ENCODE measurements around the gene SCN11A.

Gene SCN11A
- long read RNA-seq, donor 1, result 0 reads
- long read RNA-seq, donor 2, result 0 reads
- long read RNA-seq, donor 3, result 0 reads
- long read RNA-seq, donor 4, result 0 reads
- long read RNA-seq, donor 5, result 0 reads
- long read RNA-seq, donor 6, result 0 reads
- long read RNA-seq, donor 7, result 0 reads
- long read RNA-seq, donor 8, result 0 reads

DNA sequence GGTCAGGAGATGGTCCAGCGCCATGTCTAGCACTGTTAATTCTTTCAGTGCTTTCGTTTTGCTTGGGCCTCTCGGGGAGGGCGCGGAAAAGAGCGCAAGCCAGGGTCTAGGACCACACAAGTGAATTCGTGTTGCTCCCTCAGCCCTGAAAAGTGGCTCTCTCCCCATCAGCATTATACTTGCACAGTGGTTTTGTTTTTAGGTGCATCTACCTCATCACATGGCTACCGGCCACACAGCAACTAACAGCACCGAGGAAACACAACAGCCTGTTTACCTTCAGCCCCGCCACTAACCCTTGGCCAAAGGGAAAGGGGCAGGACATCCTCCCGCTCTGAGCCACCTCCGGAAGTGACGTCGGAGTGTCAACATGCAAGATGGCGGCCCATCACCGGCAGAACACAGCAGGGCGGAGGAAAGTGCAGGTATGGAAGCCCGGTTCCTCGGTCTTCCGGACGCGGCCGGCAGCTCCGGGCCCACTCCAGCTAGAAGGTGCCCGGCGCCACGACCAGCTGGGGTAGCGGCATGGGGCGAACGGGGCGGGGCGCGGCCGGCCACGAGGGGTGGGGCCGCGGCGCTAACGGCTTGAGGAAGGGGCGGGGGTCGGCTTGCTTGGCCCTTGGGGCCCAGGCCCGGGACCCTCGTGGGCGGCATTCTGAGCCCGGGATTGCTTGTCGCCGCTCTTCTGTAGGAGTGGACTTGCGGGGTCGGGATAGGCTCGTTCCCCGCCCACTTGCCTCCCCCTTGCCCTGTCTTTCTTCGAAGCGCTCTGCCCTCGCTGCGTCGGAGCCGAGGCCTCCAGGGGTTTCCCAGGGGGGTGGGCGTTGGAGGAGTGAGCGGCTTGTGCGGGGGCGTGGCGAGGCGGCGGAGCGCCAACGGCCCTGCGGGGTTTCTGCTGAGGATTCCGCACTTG is at the start of gene SCN11A, which contains the start of gene WDR48:
Gene SCN11A, minus strand, starts transcription at position 296 of the 913 bp plus-strand sequence. CDS start 101,582 bp downstream, outside the sequence.
Gene WDR48, plus strand, starts transcription at position 368 of the 913 bp plus-strand sequence. Its CDS starts 10 bp downstream, at position 378.
- DNase-seq, result peak; percentile 92

DNA sequence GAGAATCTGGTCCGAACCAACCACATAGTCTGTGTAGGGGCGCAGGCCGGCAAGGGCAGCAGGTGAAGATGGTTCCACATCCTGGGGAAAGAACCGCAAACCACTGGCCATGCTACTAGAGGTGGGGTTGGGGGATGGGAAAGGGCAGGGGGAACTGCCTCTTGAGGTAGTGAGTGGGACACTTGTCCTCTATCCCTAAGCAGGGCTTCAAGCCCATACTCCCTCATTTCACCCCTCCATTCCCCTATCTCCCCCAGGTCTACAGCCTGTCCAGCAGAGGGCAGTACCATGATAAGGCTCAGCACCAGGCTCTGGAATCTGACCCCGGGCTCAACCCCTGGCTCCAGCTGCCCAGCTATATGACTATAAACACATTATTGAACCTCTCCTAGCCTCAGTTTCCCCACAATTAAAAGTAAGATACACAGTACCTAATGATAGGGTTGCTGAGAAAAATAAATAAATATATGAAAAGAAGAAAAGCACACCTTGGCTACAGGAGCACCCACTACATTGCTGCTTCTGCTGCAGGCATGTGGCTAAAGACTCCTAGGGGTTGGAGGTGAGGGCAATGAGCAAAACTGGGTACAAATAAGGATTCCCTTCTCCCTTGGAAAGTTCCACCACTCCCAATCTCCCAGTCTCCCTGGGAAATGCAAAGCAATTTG is 49.4 kb upstream of the SCN11A start:
- no peak for DNase-seq

DNA sequence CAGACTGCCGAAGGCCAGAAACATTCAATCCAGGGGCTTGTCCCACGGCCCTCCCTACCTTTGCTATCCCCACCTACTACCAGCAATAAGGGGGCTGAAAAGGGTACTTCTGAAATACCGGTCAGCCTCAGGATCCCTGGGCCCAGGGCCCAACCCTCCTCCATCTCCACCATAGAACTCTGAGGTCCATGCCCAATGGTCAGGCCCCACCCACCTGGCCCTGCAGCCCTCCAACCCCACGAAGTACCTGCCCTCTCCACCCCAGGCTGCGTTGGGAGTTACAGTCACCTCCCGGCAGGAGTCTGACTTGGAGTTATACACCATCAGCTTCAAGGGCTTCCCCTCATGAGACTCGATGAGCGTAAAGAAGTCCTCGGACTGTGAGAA is 48.7 kb upstream of the SCN11A start:
- no peak for DNase-seq

DNA sequence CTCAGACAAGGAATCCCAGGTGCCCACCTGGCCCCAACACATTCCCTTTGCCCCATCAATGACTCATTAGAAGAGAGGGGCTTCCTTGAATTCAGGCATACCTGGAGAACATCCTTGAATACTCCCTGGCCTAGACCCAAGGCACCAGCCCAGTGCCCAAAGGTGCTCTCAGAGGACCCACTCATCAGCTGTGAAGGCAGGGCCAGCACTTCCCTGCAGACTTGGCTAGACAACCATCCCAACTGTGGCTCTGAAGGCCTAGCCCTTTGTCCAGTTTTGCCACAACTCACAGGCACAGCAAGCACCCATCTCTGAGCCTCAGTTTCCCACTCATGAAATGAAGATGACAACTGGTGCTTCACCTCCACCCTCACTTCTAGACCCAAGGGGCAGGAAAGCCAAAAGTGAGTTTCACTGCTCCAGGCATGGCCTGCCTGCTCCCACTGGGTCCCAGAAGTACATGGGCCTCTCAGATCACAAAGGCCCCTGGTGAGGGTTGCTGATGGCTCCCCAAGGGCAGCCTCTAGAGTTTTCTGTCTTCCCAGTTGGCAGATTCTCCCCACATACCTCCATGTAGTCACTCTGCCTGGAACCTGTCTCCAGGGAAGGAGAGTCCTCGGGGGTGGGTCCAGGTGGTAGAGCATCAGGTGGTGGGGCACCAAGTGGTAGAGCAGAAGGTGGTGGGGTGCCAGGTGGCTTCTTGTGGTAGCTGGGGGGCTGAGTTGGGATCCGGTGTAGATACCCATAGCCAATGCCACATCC is 48.2 kb upstream of the SCN11A start:
- no peak for DNase-seq

DNA sequence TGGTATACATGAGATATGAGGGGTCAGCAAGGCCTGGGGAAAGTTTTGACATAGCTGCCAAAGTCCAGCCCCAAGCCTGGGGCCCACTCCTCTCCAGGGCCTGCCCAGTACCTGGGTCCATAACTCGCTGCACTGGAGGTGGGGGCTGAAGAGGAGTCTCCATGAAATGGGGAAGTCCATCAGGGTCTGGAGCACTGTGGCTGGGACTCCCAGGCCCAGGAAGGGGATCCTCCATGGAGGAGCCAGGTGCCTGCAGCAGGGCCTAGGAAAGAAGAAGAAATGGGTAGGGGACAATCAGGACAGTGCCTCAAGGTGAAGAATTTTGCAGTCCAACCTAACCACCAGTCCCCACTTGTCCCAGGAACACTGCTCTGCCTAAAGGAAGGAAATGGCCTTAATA is 47.5 kb upstream of the SCN11A start:
- no peak for DNase-seq

DNA sequence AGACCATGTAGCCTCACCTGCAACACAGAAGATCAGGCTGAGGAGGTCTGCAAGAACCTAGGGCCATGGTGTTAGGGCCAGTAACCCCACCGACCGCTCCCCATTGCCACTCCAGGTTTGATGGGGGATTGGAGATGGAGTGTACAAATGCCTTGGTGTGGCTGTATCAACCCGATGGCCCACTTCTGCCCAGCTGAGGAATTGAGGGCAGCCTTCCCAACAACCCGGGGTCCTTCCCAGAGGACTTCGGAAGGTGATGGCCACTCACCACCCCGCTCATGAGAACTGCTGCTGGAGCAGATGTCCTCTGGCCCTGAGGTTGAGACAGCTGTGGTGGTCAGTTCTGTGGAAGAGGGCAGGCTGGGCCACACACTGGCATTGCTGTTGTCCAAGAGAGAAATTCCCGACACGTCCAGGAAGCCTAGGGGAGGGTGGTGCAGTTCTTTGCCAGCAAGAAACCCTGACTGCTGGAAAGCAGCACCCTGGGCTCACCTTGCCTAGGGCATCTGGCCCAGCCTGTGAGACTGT is 46.8 kb upstream of the SCN11A start:
- DNase-seq, result no peak

DNA sequence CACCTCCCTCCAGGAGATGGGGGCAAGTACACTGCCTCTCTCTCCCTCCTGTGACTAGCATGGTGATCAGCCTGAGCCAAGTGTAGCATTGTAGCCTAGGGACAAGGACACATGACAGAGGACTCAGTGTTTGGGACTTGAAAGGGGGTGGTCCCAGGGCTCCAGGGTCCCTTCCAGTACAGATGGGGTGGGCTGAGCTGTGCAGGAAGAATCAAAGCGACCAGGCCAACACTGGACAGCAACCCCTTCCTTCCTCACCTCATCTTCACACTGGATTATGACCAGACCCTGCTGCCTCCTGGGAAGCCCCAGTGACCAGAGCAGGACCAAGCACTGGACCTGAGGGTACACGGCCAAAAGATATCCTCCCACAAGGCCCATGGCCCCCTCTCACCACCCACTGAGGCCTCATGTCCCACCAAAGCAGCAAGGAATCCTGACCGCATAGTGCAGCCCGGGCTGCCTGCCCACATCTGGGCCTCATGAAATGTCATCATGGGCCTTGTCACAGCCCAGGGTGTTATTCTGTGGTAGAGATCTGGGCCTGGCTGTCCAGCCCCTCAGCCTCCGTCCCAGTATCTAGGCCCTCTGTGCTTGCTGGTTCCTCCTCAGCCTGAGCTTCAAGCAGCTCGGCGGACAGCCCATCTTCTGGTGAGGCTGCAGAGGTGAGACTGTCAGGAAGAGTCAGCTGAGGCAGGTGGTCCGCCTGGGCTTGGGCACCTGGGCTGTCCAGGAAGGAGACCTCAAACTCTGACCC is 46.1 kb upstream of the SCN11A start:
- DNase-seq, result no peak

DNA sequence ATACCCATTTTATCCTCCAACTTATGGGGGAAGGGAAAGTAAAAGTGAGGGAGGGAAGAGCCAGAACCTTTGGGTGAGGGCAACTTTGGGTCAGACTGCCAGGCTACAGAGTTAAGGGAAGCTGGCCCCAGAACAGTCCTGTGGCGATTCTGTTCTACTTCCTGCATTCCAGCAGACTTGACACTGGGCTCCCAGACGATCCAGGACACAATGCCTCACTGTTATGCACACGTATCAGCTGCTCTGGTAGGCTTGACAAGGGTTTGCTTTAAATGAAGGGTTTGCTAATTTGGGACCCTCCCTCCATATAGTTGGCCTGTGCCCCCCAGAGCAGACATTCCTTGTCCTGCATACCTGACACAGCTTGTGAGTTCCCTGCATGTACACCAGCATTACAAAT is 45.0 kb upstream of the SCN11A start:
- no peak for DNase-seq

DNA sequence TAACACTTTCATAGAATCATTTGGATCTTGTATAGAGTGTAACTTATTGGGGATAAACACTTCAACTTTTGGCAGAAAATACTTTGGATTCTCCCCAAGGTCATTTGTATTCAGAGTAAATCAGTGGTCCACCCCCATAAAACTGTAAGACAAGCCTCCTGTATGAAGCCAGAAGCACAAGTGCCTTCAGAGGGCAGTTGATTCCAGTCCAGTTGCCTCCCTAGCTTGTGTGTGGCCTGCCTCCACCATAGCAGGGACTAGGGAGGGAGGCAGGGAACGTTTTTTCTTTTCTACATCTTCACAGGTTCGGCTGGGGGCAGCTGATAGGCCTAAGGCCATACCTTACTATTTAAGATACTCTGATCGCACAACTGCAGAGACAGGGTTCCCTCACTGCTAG is 44.0 kb upstream of the SCN11A start:
- DNase-seq, result no peak

DNA sequence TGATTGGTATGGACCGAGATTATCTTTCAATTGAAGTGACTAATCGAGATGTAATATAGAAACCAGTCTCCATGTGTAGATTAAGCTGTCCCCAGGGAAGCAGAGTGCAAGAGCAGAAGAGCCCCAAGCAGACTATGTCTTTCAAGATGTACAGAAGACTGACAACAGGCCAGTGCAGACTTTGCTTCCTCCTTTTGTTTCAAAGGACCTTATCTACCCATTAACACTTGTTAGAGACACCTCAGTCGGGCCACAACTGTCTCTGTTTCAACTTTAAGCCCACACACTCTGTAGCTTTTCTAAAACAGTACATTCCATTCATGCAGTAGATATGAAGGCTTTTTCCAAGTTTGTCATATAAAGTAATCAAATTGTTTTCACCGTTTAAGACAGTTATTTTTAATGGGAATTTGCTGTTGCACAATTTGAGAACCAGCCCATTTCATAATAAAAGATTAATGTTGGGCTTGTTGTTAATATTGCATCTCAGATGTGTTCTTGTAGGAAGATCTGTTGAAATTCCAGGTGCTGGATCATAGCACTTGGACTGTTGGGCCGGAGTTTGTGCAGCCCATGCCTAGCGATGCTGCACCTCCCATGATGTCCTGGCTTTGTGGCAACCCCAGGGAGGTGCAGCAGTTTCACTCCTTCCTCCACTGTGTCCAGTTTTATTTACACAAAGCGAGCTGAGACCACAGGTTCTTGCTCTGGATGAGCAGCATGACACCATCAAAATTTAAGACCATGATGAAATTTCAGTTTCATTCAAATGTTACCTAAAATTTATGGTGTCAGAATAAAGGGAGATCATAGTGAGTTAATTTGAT is 43.3 kb upstream of the SCN11A start:
- no peak for DNase-seq

DNA sequence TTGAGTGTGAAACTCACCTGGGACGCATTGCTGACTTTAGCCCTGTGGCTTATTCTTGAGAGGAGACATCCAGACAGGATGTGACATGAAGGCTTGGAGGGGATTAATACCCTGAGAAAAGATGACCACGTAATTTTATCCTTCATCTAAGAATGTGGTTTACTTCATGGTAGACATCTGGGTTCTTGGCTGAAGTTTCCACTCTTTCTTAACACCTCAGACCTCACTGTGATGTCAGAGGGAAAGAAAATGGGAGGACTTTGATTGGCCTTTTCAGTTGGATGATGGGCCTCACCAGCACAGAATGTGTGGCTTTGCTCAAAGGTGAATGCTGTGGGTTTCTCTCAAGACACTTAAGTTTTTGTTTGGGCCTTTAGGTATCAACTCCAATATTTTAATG is 39.2 kb upstream of the SCN11A start:
- no peak for DNase-seq

DNA sequence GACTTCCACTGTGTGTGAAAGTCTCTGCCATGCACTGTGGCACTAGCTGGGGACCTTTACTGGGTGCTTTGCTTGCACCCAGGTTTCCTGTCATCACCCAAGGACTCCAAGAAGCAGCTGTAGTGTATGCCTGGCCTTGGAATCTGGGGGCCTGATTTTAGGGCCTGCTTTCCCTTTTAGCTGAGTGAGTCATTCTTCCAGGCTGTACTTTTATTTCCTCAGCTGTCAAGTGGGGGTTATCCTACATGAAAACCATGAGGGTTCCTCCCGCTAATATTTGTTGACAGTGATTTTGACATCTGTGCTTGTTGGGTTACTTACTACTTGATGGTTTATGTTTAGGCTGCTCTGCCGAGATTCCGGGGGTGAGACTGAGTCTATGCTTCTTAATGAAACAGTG is 37.1 kb upstream of the SCN11A start:
- DNase-seq, result no peak

DNA sequence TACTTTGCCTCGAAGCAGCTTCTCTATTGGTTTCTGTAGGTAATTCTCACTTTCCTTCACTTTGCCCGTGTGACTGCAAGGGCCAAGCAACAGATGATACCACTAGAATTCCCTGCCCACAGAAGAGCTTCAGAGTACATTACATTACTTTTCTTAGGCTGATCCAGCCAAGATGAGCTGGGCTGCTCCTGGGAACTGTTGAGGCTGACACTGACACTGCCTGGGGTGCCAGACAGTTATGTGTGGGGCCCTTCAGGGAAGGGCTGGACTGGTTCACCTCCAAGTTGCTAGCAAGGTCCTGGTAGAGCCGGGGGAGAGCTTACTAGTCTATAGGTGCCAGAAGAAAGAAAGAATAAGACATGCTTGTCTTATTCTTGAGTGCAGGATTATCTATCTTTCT is 36.7 kb upstream of the SCN11A start:
- no peak for DNase-seq

DNA sequence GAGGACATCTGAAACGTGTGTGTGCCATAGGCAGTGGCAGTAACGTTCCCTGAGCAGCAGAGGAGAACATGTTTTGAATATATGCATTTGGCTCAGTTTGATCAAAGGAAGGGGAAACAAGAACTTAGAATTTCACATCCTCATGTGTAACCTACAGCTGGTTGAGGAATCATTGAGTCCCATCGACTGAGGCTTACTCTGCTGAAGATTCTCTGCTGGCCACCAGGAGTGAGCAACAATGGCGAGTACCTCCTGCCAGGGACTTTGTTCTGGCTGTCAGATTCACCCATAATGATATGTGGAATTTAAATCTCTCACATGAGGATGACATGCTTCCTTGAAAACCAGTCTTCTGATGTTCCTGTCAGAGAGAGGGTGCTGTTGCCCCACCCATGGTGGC is 34.4 kb upstream of the SCN11A start:
- no peak for DNase-seq

DNA sequence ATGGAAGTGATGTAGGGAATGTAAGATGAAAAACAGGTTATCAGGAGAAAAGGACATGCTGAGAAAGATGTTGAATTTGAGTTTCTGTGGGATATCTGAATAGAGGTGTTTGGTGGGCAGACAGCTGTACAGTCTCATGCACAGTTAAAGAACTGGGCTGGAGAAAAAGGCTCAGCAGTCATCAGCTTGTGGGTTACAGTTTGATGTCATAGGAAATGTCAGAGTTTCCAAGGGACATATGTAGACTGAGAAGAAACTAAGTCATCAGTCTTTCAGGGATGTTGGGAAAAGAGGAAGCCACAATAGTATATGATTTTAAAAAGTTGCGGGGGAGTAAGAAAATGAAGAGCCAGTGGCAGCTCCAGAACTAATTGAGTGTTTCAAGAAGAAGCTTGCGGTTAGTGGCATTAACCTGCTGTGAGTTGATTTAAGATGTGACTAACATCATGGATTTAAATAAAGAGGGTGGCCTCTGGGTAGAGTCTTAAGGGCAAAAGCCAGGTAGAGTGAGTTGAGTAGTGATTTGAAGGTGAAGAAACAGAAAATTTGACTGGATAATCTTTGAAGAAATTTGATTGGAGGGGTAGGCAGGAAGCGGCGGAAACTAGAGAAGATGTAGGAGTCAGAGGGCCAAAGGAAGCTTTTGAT is 31.0 kb upstream of the SCN11A start:
- DNase-seq, result no peak

DNA sequence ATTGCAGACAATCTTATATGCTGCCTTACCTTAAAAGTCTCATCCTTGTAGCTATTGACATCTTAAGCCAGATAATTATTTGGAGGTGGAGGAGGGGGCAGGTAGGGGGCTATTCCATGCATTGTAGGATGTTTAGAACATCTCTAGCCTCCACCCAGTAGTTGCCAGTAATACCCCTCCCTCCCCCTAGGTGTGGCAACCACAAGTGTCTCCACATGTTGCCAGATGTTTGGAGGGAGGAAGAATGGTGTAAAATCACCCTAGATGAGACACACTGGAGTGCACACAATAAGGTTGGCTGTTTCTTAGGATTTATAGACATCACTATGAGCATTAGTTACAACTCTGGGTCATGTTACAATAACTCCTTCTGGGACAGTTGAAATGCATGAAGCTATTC is 28.3 kb upstream of the SCN11A start:
- DNase-seq, result no peak

DNA sequence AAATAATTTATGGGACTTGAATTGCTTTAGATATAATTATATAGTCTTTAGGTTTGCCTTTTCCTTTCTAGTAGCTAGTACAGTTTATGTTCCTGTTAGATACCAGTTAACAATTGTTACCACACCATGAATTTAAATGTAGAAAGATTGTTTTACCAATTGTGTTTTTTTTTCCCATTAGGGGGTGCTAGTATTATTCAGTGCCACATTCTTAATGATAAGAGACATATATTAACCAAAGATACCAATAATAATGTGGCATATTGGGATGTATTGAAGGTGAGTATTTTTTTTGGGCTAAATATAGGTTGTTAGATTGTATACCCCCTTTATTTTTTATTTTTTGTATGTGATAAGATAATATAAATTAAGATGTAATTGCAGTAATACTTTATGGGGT is 27.8 kb upstream of the SCN11A start:
- DNase-seq, result no peak

DNA sequence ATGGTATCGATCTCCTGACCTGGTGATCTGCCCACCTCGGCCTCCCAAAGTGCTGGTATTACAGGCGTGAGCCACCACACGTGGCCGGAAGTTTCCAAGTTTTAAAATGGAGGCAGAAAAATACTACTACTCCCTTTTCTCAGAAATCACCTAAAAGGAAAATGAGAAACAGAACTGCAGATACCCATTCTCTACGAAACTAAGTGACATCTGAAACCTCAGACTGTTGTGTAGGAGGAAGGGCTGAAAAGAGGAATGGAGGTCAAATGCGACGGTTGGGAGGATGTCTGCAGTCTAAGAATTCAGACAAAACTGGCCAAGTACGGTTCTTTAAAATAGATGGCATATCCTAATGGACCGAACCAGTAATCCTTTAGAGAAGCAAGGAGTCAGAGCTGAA is 24.2 kb upstream of the SCN11A start:
- DNase-seq, result no peak

DNA sequence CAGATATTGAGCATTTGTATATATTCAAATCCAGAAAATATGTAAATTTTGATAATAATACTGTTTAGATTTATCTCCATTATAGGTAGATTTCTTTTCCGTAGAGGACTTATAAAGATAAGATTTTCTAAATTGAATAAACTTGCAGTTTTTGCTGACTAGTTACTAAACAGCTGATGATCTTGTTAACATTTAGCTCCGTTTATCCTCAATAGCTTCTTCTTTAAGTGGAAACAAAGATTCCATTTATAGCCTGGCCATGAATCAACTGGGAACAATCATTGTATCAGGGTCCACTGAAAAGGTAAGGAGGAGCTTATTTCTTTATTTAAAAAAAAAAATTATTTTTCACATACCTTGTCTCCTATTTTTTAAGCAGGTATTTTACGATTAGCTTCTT is 16.8 kb upstream of the SCN11A start:
- no peak for DNase-seq

DNA sequence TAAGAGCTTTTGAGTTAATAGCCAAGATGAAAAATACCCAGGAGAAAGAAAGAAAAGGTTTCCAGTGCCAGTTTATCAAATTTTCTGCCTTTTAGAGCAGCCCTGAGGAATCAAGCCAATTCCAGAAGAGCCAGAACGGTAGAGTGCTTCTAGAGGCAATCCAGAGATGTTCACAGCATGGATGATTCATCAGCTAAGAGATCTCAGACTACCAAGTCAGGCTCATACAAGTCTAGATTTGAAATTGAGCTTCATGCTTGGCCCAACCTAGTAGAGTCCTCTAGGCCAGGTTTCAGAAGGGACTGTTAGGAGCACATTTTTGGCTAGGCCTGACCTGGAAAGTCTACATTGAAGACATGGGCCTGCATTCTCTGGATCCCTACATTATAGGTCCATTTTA is 15.5 kb upstream of the SCN11A start:
- no peak for DNase-seq
